ENCODE results near the gene RCBTB2.

The RCBTB2 gene

GRCh38 chr13:48497669-48498068 lies 35.2 kb downstream of the RCBTB2 start:
- H3K9me3 Mint-ChIP-seq: no peaks in the 10 kb centered on the region
- DNase-seq (ENCODE audit: low spot score in 2 of 2) (no peak), ATAC-seq (no peak)
- peaks cover 52% of the 10 kb centered on the region for H3K4me1 Mint-ChIP-seq
- no peak overlapping the region for H3K27ac Mint-ChIP-seq
- H3K36me3 Mint-ChIP-seq: peaks cover 13% of the 10 kb centered on the region
- no peak overlapping the region for H3K4me3 Mint-ChIP-seq

- peak overlapping the region; percentile 79 for H3K27ac Mint-ChIP-seq
- H3K4me3 Mint-ChIP-seq: peak overlapping the region; percentile 57
- ATAC-seq: peak; percentile 9
- peaks cover 13% of the 10 kb centered on the region for H3K36me3 Mint-ChIP-seq
- peaks cover 45% of the 10 kb centered on the region for H3K4me1 Mint-ChIP-seq
- DNase-seq (ENCODE audit: low spot score in 2 of 2): peak in 1 of 2 donors; percentile 62
- no peaks in the 10 kb centered on the region for H3K9me3 Mint-ChIP-seq
Observed at GRCh38 chr13:48496271-48497161, 36.4 kb downstream of the RCBTB2 start.

DNA sequence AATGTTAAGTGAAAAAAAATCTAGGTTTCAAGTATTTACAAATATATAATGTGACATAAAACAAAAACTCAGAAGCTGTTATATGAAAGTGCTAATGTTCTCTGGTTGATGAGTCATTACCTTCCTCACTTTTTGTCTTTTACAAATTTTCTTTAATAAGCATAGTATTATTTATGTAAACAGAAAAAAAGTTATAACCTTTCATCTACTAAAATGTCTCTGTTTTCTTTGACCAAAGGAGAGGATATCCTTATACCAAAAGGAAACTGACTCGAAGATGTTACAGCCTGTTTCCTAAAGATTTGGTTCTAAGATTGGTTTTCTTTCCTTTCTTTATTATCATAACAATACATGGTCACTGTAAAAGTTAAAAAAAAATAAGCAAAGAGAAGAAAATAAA lies 38.0 kb downstream of the RCBTB2 start:
- no peaks in the 10 kb centered on the region for H3K9me3 Mint-ChIP-seq
- DNase-seq (ENCODE audit: low spot score in 2 of 2): no peak
- H3K4me1 Mint-ChIP-seq: peaks cover 32% of the 10 kb centered on the region
- ATAC-seq: no peak
- no peak overlapping the region for H3K27ac Mint-ChIP-seq
- H3K4me3 Mint-ChIP-seq: no peak overlapping the region
- peaks cover 11% of the 10 kb centered on the region for H3K36me3 Mint-ChIP-seq

GRCh38 chr13:48493851-48494250 lies 39.0 kb downstream of the RCBTB2 start:
- ATAC-seq (no peak), DNase-seq (ENCODE audit: low spot score in 2 of 2) (no peak)
- Mint-ChIP-seq H3K4me1 (peaks cover 27% of the 10 kb centered on the region), H3K36me3 (peaks cover 20% of the 10 kb centered on the region), H3K27ac (no peak overlapping the region), H3K9me3 (no peaks in the 10 kb centered on the region), H3K4me3 (no peak overlapping the region)

DNA sequence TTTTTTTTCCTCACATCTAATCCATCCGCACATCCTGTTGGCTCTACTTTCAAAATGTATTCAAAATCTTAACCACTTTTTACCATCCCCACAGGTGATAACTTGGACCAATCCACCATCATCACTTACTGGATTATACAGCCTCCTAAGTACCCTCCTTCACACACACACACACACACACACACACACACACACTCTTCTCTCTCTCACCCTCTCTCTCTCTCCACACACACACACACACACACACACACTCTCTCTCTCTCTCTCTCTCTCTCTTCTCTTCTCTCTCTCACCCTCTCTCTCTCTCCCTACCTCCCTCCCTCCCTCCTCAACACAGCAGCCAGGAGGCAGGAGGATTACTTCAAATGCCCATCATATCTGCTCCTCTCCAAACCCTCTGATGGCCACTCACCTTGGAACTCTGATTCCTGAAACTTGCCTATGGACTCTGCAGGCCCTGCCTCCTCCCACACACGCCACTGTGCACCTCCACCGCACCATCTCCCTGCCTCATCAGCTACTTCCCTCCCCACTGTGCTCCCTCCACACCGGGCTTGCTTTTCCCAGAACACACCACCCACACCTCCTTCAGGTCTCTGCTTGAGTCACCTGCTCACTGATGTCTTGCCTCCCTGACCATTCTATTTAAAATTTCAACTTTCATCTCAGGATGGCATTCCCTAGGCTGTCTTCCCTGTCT lies 39.7 kb downstream of the RCBTB2 start:
- H3K36me3 Mint-ChIP-seq: peaks cover 20% of the 10 kb centered on the region
- ATAC-seq: peak; percentile 4
- H3K4me3 Mint-ChIP-seq: no peak overlapping the region
- no peak overlapping the region for H3K27ac Mint-ChIP-seq
- no peak for DNase-seq (ENCODE audit: low spot score in 2 of 2)
- H3K4me1 Mint-ChIP-seq: peaks cover 23% of the 10 kb centered on the region
- H3K9me3 Mint-ChIP-seq: no peaks in the 10 kb centered on the region

GRCh38 chr13:48492470-48493065 lies 40.3 kb downstream of the RCBTB2 start:
- peak; percentile 88 for ATAC-seq
- peak; percentile 49 to 80 for DNase-seq (ENCODE audit: low spot score in 2 of 2)
- H3K27ac Mint-ChIP-seq: no peak overlapping the region
- peaks cover 23% of the 10 kb centered on the region for H3K36me3 Mint-ChIP-seq
- H3K9me3 Mint-ChIP-seq: no peaks in the 10 kb centered on the region
- H3K4me1 Mint-ChIP-seq: peaks cover 24% of the 10 kb centered on the region
- no peak overlapping the region for H3K4me3 Mint-ChIP-seq

DNA sequence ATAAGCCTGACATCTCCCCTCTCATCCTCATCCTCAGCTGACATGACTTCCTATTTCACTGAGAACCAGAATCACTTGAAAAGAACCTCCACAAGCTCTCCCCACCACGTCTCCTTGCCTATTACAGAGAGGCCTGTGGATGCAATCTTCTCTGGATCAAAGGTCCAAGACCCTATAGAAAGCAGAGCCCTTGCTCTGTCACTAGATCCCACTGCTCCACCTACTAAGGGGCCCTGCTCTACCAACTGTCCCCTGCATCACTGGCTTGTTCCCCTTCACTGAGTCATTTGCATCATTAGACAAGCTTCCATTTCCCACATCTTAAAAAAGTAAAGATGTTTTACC lies 40.8 kb downstream of the RCBTB2 start:
- Mint-ChIP-seq H3K27ac (no peak overlapping the region), H3K9me3 (no peaks in the 10 kb centered on the region), H3K36me3 (peaks cover 28% of the 10 kb centered on the region), H3K4me3 (no peak overlapping the region), H3K4me1 (peaks cover 24% of the 10 kb centered on the region)
- DNase-seq (ENCODE audit: low spot score in 2 of 2) (peak in 1 of 2 donors; percentile 59), ATAC-seq (peak; percentile 70)

GRCh38 chr13:48491423-48492095 lies 41.3 kb downstream of the RCBTB2 start:
- H3K27ac Mint-ChIP-seq: no peak overlapping the region
- ATAC-seq (peak; percentile 51), DNase-seq (ENCODE audit: low spot score in 2 of 2) (no peak)
- peaks cover 24% of the 10 kb centered on the region for H3K4me1 Mint-ChIP-seq
- H3K36me3 Mint-ChIP-seq: peaks cover 33% of the 10 kb centered on the region
- H3K4me3 Mint-ChIP-seq: no peak overlapping the region
- no peaks in the 10 kb centered on the region for H3K9me3 Mint-ChIP-seq

- H3K4me1 Mint-ChIP-seq: peaks cover 22% of the 10 kb centered on the region
- ATAC-seq (no peak), DNase-seq (ENCODE audit: low spot score in 2 of 2) (no peak)
- peaks cover 3% of the 10 kb centered on the region for H3K9me3 Mint-ChIP-seq
- H3K36me3 Mint-ChIP-seq: peaks cover 42% of the 10 kb centered on the region
- H3K4me3 Mint-ChIP-seq: no peak overlapping the region
- no peak overlapping the region for H3K27ac Mint-ChIP-seq
Observed at GRCh38 chr13:48490241-48490640, 42.6 kb downstream of the RCBTB2 start.

- Mint-ChIP-seq H3K4me1 (peaks cover 22% of the 10 kb centered on the region), H3K27ac (no peak overlapping the region), H3K4me3 (no peak overlapping the region), H3K36me3 (peaks cover 48% of the 10 kb centered on the region), H3K9me3 (peaks cover 3% of the 10 kb centered on the region)
- DNase-seq (ENCODE audit: low spot score in 2 of 2) (no peak), ATAC-seq (no peak)
Observed at GRCh38 chr13:48489666-48490065, 43.2 kb downstream of the RCBTB2 start.

- H3K4me1 Mint-ChIP-seq: peaks cover 22% of the 10 kb centered on the region
- H3K9me3 Mint-ChIP-seq: peaks cover 3% of the 10 kb centered on the region
- H3K4me3 Mint-ChIP-seq: no peak overlapping the region
- ATAC-seq: no peak
- no peak for DNase-seq (ENCODE audit: low spot score in 2 of 2)
- H3K27ac Mint-ChIP-seq: no peak overlapping the region
- H3K36me3 Mint-ChIP-seq: peaks cover 48% of the 10 kb centered on the region
Observed at GRCh38 chr13:48488995-48489394, 43.9 kb downstream of the RCBTB2 start.

GRCh38 chr13:48487968-48488367 lies 44.9 kb downstream of the RCBTB2 start:
- H3K4me1 Mint-ChIP-seq: peaks cover 24% of the 10 kb centered on the region
- no peak for ATAC-seq
- H3K36me3 Mint-ChIP-seq: peaks cover 48% of the 10 kb centered on the region
- peaks cover 3% of the 10 kb centered on the region for H3K9me3 Mint-ChIP-seq
- no peak for DNase-seq (ENCODE audit: low spot score in 2 of 2)
- no peak overlapping the region for H3K4me3 Mint-ChIP-seq
- no peak overlapping the region for H3K27ac Mint-ChIP-seq

DNA sequence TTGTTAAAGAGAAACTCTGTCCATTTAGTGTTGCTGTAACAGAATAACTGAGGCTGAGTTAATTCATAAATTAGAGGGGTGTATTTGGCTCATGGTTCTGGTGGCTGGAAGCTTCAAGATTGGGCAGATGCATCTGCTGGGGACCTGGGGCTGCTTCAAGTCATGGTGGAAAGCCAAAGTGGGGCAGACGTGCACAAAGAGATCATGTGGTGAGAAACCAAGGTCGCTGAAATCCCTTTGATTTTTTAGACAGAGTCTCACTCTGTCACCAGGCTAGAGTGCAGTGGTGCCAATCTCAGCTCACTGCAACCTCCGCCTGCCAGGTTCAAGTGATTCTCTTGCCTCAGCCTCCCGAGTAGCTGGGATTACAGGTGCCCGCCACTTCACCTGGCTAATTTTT lies 46.0 kb downstream of the RCBTB2 start:
- no peak overlapping the region for H3K27ac Mint-ChIP-seq
- no peak for DNase-seq (ENCODE audit: low spot score in 2 of 2)

GRCh38 chr13:48486362-48486761 lies 46.5 kb downstream of the RCBTB2 start:
- ATAC-seq: no peak
- no peak for DNase-seq (ENCODE audit: low spot score in 2 of 2)
- Mint-ChIP-seq H3K36me3 (peaks cover 48% of the 10 kb centered on the region), H3K4me1 (peaks cover 32% of the 10 kb centered on the region), H3K27ac (no peak overlapping the region), H3K9me3 (peaks cover 3% of the 10 kb centered on the region), H3K4me3 (peak overlapping the region; percentile 2)

More for the DNA sequence above, 46.0 kb downstream of the RCBTB2 start:
- Mint-ChIP-seq H3K36me3 (peaks cover 48% of the 10 kb centered on the region), H3K9me3 (peaks cover 3% of the 10 kb centered on the region), H3K4me3 (peak overlapping the region; percentile 2), H3K4me1 (peaks cover 32% of the 10 kb centered on the region)
- ATAC-seq: no peak

- DNase-seq (ENCODE audit: low spot score in 2 of 2) (no peak), ATAC-seq (no peak)
- Mint-ChIP-seq H3K27ac (no peak overlapping the region), H3K9me3 (peaks cover 3% of the 10 kb centered on the region), H3K4me1 (peaks cover 32% of the 10 kb centered on the region), H3K4me3 (no peak overlapping the region), H3K36me3 (peaks cover 48% of the 10 kb centered on the region)
Observed at GRCh38 chr13:48485432-48485831, 47.4 kb downstream of the RCBTB2 start.

All from stimulated activated effector memory CD8-positive, alpha-beta T cell treated with anti-CD3 and anti-CD28 coated beads, Interleukin-12 subunit alpha, Interleukin-12 subunit beta, amount 100 ng/mL, for 72 hours (primary cell).